AG09309 (cell line): ENCODE results near the gene BCAP31.

Experiments
- DNase-seq: peaks from one replicate; pipeline ENCODE4 v3.0.0-alpha.2; 2010; ENCODE audit warnings: low read depth
- H3K4me3 ChIP-seq: 2 replicates; pipeline ENCODE4 v1.5.1; 2011; ENCODE audit warnings: mild to moderate bottlenecking, low read depth, low read length, moderate library complexity; ENCODE audit not compliant: control insufficient read depth
- TF ChIP-seq, protein P1 (sequence below): IDR thresholded peaks from 2 replicates; pipeline ENCODE4 v1.5.1; 2011; ENCODE audit warnings: mild to moderate bottlenecking, low read depth, low read length, inconsistent platforms; ENCODE audit not compliant: insufficient read depth, control insufficient read depth; ENCODE audit errors: missing control alignments

BCAP31 gene

DNA sequence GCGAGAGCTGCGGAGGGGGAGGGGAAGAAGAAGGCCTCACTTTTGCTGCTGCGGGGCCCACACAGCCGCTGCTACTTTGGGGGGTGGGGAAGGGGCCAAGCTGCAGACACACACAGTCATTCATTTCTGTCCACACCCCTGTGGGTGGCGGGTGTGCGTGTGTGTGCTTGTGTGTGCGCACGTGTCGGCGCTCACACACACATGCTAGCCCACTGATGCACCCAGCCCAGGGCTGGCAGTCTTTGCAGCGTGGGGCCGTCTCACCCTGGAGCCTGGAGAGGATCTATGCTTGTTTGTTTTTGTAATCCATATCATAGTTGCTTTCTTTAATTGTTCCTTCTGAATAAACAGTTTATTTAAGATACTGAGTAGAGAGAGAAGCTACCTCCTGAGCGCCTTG is 73.2 kb downstream of the BCAP31 start:
- DNase-seq: no peak
- TF ChIP-seq, protein P1, sequence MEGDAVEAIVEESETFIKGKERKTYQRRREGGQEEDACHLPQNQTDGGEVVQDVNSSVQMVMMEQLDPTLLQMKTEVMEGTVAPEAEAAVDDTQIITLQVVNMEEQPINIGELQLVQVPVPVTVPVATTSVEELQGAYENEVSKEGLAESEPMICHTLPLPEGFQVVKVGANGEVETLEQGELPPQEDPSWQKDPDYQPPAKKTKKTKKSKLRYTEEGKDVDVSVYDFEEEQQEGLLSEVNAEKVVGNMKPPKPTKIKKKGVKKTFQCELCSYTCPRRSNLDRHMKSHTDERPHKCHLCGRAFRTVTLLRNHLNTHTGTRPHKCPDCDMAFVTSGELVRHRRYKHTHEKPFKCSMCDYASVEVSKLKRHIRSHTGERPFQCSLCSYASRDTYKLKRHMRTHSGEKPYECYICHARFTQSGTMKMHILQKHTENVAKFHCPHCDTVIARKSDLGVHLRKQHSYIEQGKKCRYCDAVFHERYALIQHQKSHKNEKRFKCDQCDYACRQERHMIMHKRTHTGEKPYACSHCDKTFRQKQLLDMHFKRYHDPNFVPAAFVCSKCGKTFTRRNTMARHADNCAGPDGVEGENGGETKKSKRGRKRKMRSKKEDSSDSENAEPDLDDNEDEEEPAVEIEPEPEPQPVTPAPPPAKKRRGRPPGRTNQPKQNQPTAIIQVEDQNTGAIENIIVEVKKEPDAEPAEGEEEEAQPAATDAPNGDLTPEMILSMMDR: no peak
- H3K4me3 ChIP-seq: no peak overlapping the region
